Measurements from ENCODE around the gene HILPDA.

DNA sequence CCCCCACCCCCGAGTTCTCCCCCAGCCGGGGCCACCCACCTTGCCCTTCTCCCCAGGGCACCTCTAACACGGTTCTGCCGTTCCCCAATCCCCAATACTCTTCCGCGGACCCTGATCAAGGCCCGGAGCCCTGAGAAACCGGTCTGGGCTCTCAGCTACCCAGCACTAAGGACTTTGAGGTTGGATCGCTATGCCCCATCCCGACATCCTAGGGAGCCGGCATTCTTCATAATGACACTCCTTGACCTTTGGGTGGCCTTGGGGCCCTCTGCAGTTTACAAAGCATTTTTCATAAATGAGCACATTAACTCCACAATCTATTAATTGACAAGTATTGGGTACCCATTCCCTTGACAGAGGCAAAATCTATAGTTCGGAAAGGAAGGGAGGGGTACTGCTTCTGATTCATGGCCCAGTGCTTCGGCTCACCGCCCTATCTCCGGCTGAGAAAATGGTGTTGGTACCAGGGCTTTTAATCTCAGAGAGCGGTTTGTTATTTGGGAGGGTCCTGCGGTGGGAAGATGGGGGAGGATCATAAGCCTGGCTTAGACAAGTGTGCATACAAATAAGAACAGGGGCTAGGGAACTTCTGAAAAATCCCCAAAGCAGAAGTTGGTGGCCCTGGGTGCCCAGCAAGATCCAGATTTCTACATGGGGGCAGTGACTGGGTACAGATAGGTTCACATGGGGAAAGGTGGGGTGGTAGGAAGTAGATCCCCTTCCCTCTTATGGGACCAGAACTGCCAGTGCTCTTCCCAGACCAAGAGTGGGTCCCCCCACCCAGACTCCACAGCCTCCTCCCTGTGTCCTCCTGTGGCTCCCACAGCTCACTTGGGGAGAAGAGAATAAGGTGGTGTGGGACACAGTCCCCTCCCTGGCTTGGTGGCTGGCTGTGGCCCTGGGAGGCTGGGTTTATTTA, 49.1 kb upstream of the HILPDA start:
- TF ChIP-seq CTCF (IDR thresholded peaks at IDR 0.05; ENCODE audit: low read length) (no peak), EZH2 (optimal IDR thresholded peaks at IDR 0.05; ENCODE audit: low read depth, low read length) (no peak)

All from MM.1S (cell line).